NCI-H2227 treated with DMSO at 0.1 percent for 48 hours (cell line): Measurements from ENCODE around the gene C2CD4B.

ENCODE experiments used
- DNase-seq: peaks from one replicate; lab custom pipeline; 2025; lab: John Stamatoyannopoulos, UW

Gene C2CD4B

GRCh38 chr15:62165104-62165792, at the start of gene C2CD4B:
Gene C2CD4B (minus strand): TSS chr15:62165285. CDS start chr15:62164984, 301 bp downstream.
- DNase-seq = peak; percentile 4

- no peak for DNase-seq
Measured at GRCh38 chr15:62212741-62213140, 47.7 kb upstream of the C2CD4B start.

GRCh38 chr15:62211348-62211747, 46.3 kb upstream of the C2CD4B start:
- DNase-seq = no peak

GRCh38 chr15:62209821-62210220, 44.7 kb upstream of the C2CD4B start:
- no peak for DNase-seq

GRCh38 chr15:62209322-62209721, 44.2 kb upstream of the C2CD4B start:
- DNase-seq = no peak

GRCh38 chr15:62208884-62209283, 43.8 kb upstream of the C2CD4B start:
- no peak for DNase-seq

GRCh38 chr15:62208367-62208766, 43.3 kb upstream of the C2CD4B start:
- DNase-seq = no peak

- DNase-seq = no peak
Measured at GRCh38 chr15:62190675-62191074, 25.6 kb upstream of the C2CD4B start.

- DNase-seq = no peak
Measured at GRCh38 chr15:62190274-62190673, 25.2 kb upstream of the C2CD4B start.

- no peak for DNase-seq
Measured at GRCh38 chr15:62188744-62189143, 23.7 kb upstream of the C2CD4B start.

GRCh38 chr15:62187910-62188309, 22.8 kb upstream of the C2CD4B start:
- no peak for DNase-seq

- DNase-seq = no peak
Measured at GRCh38 chr15:62187425-62187824, 22.3 kb upstream of the C2CD4B start.

- no peak for DNase-seq
Measured at GRCh38 chr15:62186578-62186977, 21.5 kb upstream of the C2CD4B start.

GRCh38 chr15:62183130-62183529, 18.0 kb upstream of the C2CD4B start:
- DNase-seq = no peak

- no peak for DNase-seq
Measured at GRCh38 chr15:62173215-62173614, 8.1 kb upstream of the C2CD4B start.

- no peak for DNase-seq
Measured at GRCh38 chr15:62171882-62172281, 6.8 kb upstream of the C2CD4B start.

- DNase-seq = no peak
Measured at GRCh38 chr15:62165793-62166375, 799 bp upstream of the C2CD4B start.

- DNase-seq = peak; percentile 18
Measured at GRCh38 chr15:62164396-62165103, 535 bp downstream of the C2CD4B start.

GRCh38 chr15:62164014-62164395, 1.1 kb downstream of the C2CD4B start:
- DNase-seq = peak; percentile 2

GRCh38 chr15:62163397-62164013, 1.6 kb downstream of the C2CD4B start:
- no peak for DNase-seq

- DNase-seq = no peak
Measured at GRCh38 chr15:62153228-62153627, 11.9 kb downstream of the C2CD4B start.

- DNase-seq = no peak
Measured at GRCh38 chr15:62150445-62150844, 14.6 kb downstream of the C2CD4B start.

- DNase-seq = no peak
Measured at GRCh38 chr15:62149729-62150128, 15.4 kb downstream of the C2CD4B start.
